ENCODE data around the gene OR2M2.

The OR2M2 gene, protein sequence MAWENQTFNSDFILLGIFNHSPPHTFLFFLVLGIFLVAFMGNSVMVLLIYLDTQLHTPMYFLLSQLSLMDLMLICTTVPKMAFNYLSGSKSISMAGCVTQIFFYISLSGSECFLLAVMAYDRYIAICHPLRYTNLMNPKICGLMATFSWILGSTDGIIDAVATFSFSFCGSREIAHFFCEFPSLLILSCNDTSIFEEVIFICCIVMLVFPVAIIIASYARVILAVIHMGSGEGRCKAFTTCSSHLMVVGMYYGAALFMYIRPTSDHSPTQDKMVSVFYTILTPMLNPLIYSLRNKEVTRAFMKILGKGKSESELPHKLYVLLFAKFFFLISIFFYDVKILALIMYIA

DNA sequence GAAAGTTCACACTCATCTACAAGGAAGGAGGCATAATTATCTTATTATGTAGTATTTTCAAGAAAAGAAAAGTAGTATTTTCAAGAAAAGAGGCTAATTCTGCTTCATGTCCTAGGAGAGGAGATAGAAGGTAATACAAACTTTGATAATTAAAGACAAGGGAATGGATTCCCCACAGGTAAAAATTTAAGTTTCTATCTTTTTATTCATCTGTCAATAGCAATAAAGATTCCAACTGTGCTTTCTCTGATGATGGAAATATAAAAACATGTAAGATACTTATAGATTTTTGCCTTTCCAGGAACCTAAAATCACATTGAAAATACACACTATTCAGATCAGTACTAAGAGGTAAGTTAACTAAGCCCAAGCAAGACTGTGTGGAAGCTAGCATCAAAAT, at the start of gene OR2M2:
TSS of gene OR2M2 (plus strand) at position 301 of the 400 bp plus-strand sequence. CDS start 5,165 bp downstream, outside the sequence.
- DNase-seq, result no peak

DNA sequence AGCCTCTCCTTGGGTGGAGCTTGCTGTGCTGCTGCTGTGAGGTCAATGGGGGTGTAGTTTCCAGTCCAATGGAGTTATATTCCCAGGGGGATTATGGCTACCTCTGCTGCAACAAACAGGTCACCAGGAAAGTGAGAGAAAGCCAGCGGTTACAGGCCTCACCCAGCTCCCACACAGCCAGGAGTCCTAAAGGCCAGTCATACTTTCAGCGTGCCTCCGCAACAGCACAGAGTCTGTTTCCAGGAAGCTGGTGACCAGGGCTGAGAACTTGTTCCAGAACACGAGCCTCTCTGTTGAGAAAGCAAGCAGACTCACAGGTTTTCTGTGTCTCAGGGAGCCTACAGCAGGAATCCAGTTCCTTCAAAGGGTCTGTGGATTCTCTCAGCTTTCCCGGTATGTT, 47.0 kb upstream of the OR2M2 start:
- no peak for DNase-seq

DNA sequence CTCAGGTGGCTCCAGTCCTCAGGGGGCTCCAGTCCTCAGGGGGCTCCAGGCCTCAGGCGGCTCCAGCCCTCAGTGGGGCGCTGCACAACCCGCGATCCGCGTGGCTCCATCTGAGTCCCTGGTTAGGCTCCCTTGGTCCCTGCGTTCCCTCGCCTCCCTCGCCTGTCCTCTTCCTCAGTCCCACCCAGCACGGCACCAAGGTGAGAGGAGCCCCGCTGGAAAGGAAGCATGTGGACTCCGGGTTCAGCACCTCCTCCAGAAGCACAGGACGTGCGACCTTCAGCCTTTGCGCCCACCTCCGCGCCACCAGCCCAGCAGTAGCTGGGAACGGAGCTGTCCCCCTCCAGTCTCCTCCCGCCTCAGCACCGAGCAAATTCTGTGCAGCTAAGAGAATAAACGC, 37.8 kb upstream of the OR2M2 start:
- no peak for DNase-seq

DNA sequence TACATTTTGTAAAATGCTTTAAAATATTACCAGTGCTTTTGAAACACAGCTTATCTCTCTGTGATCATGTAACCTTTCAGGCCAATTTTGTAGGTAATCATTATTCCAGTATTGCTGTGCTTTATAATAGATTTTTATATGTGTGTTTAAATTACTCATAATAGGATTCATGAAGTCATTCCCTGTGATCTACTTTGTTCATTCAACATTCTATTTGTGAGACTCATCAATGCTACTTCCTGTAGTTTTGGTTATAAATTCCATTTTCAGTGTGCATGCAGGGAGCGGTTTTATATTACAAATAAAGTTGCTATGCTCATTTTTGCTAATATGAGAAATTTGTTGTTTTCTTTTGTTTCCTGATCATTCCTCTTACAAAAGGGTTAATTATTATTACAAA, 33.8 kb upstream of the OR2M2 start:
- DNase-seq, result no peak

DNA sequence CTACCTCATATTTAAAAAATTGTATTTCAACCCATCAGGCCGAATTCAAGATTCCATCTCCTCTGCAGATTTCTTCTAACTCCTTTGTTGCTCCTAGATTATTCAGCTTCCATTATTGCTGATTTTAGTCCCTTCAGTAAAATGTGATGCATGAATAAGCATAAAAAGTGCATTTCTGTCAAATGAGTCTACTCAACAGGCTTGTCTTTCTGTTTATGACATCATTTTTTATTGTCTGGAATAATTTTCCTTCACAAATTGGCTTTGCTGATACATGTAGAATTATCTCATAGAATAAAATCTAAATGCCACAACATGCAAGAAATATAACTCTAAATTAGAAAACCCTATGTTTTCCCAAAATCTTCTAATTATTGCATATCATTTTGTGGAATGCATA, 31.3 kb upstream of the OR2M2 start:
- DNase-seq, result no peak

DNA sequence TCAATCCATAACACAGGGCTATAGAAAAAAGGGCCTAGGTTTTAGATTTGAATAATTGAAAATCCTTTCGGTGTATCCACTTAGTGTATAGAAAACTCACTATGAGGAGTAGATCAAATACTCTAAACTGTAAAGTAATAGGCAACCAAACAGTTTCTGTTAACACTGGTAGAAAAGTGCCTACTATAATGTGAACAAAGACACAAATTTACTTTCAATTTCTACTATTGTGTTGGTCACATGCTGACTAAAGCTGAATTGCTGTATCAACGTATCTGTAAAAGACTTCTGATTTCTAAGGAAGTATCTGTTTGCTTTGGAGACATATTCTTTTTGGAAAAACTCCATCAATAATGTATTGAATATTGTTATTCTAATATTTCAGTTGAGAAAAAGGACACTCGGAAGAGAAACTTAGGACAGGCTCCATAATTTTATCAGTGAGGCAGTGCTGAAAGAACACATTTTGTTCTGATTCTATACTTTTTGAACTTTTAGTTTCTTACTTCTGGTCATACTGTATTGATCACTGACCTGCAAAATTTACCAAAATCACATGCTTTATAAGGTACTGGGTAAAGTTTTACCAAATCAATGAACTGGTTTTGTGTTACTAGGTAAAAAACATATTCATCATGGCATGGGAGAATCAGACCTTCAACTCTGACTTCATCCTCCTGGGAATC, 30.0 kb upstream of the OR2M2 start, which contains the start of gene OR2M5:
TSS of gene OR2M5 (plus strand) at position 636 of the 686 bp plus-strand sequence. CDS start at position 636, 0 bp downstream.
- DNase-seq, result no peak

DNA sequence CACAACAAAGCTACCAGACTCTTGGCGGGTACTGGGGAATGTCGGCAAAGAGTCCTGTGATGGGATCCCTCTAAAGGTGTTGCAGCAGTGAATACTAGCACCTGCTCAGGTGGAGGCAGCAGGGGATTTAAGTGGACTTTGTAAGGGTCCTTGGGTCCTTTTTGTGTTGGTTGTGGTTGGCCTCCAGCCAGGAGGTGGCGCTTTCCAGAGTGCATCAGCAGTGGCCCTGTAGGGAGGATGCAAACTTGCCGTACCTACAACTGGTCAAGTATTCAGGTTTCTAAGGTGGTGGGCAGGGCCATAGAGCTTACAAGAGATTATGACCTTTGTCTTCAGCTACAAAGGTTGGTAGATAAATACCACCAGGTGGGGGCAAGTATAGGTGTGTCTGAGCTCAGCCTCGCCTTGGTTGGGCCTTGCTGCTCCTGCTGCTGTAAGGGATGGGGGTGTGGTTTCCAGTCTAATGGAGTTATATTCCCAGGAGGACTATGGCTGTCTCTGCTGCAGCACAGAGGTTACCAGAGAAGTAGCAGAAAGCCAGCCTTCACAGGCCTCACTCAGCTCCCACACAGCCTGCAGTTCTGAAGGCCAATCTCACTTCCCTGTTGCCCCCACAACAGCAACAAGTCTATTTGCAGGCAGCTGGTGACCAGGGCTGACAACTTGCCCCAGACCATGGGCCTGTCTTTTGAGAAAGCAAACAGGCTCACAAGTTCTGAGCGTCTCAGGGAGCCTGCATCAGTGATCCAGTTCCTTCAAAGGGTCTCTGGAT, 22.4 kb upstream of the OR2M2 start:
- no peak for DNase-seq

DNA sequence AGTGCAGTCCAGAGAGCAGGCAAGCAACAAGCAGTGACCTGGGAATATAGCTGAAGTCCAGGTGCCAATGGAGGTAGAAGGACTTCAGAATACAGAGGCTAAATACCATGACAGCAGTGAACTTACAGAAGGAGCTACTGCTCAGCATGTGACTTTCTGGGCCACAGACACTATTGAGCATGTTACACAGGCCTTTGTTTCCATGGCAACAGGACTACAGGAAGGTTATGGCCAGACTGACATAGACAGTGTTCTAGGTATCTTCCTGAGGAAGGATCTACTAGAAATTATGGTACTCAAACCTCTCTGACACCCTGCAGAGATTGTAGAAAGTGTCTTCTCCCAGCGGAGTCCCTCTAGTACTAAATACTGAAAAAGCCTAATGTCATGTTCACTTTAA, 18.7 kb upstream of the OR2M2 start:
- no peak for DNase-seq

DNA sequence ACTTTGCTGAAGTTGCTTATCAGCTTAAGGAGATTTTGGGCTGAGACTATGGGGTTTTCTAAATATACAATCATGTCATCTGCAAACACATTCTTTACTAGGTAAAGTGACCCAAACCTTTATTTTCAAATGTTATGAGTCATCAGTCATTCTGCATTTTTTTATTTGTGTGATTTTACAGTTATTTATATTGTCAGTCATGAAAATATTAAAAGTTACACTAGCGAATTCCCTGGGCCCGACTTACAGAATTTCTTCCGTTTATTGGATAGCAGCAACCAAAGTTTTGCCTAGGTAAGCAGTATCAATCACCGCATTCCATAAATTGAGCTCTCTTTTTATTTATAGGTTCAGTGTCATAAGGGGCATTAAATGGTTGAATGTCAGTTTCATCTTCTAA, 15.9 kb upstream of the OR2M2 start:
- DNase-seq, result no peak

DNA sequence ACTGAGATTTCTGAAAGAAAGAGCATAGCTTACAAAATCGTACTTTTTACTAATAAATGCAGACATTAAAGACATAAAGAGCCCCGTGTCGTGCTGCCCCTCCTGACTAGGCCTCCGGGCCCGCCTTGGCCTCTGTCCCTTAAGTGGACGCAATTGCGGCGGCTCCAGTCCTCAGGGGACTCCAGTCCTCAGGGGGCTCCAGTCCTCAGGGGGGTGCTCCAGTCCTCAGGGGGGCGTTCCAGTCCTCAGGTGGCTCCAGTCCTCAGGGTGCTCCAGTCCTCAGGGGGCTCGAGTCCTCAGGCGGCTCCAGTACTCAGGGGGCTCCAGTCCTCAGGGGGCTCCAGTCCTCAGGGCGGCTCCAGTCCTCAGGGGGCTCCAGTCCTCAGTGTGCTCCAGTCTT, 10.6 kb upstream of the OR2M2 start:
- no peak for DNase-seq

DNA sequence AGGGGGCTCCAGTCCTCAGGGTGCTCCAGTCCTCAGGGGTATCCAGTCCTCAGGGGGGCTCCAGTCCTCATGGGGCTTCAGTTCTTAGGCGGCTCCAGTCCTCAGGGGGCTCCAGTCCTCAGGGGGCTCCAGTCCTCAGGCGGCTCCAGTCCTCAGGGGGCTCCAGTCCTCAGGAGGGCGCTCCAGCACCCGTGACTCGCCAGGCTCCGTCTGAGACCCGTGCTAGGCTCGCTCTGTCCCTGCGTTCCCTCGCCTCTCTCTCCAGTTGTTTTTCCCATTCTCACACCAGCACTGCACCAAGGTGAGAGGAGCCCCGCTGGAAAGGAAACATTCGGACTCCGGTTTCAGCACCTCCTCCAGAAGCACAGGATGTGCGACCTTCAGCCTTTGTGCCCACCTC, 9.4 kb upstream of the OR2M2 start:
- no peak for DNase-seq

DNA sequence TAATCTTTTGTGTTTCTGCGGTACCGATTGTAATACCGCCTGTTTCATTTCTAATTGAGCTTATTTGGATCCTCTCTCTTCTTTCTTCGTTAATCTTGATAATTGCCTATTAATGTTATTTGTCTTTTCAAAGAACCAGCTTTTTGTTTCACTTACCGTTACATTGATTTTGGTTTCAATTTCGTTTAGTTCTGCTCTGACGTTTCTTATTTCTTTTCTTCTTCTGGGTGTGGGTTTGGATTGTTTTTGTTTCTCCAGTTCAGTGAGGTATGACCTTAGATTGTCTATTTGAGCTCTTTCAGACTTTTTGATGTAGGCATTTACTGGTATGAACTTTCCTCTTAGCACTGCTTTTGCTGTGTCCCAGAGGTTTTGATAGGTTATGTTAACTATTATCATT, 9.4 kb downstream of the OR2M2 start:
- no peak for DNase-seq

DNA sequence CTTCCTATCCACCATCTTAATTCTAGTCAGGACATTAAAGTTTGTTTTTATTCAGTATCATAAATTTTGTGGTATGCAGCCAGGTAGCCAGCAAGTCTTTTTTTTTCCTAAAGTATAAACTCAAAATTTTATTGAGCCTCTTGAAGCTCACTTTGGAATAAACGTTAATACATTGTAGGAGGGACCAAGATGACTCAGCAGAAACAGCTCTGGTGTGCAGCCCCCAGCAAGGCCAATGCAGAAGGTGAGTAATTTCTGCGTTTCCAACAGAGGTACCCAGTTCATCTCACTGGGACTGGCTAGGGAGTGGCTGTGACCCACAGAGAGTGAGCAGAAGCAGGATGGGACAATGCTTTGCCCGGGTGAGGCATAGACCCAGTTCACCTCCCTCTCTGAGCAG, 12.7 kb downstream of the OR2M2 start:
- DNase-seq, result no peak

DNA sequence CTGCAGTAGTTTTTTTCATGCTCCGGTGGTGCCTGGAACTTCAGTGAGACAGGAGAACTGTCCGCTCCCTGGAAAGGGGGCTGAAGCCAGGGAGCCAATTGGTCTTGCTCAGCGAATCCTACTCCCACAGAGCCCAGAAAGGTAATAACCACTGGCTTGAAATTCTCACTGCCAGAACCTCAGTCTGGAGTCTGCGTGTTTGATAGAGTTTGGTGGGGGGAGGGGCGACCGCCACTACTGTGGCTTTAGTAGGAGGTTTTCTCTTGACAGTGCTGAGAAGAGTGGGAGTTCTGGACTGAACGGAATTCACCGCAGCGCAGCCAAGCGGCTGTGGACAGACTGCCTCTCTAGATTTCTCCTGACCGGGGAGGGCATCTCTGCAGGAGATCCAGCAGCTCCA, 14.4 kb downstream of the OR2M2 start:
- no peak for DNase-seq

DNA sequence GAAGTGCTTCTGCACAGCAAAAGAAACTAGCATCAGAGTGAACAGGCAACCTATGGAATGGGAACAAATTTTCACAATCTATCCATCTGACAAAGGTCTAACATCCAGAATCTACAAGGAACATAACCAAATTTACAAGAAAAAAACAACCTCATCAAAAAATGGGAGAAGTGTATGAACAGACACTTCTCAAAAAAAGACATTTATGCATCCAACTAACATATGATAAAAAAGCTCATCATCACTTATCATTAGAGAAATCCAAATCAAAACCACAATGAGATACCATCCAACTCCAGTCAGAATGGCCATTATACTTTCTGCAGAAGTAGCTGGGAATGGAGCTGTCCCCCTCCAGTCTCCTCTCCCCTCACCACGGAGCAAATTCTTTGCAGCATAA, 19.5 kb downstream of the OR2M2 start:
- DNase-seq, result no peak

DNA sequence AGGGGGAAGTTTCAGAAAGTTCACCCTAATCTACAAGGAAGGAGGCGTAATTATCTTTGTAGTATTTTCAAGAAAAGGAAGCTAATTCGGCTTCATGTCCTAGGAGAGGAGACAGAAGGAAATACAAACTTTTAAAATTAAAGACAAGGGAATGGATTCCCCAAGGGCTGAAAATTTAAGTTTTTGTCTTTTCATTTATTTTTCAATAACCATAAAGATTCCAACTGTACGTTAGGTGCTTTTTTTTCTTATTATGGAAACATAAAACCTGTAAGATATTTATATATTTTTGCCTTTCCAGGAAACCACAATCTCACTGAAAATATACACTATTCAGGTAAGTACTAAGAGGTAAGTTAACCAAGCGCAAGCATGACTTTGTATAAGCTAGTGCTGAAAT, 22.3 kb downstream of the OR2M2 start, which contains the start of gene OR2M3:
TSS of gene OR2M3 (plus strand) at position 301 of the 400 bp plus-strand sequence. CDS start 5,803 bp downstream, outside the sequence.
- no peak for DNase-seq

DNA sequence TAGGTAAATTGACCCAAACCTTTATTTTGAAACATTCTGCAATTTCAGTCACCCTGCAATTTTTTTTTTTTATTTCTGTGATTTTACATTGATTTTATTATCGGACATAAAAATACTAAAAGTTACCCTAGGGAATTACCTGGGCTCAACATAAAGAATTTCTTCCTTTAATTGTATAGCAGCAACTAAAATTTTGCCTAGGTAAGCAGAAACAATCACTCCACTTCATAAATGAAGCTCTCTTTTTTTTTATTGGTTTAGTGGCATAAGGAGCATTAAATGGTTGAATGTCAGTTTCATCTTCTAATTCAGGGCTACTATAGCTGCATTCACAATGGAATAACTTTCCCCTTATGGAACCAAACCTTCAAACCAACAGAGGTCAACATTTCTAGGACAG, 41.3 kb downstream of the OR2M2 start:
- DNase-seq, result no peak

DNA sequence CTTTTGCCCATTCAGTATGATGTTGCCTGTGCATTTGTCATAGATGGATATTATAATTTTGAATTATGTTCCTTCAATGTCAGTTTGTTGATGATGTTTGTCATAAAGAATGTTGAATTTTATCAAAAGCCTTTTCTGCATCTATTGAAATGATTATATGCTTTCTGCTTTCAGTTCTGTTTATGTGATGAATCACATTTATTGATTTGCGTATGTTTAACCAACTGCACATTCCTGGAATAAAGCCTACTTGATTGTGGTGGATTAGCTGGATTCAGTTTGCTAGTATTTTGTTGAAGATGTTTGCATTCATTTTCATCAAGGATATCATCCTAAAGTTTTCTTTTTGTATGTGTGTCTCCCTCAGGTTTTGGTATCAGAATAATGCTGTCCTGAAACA, 50.9 kb downstream of the OR2M2 start:
- no peak for DNase-seq

DNA sequence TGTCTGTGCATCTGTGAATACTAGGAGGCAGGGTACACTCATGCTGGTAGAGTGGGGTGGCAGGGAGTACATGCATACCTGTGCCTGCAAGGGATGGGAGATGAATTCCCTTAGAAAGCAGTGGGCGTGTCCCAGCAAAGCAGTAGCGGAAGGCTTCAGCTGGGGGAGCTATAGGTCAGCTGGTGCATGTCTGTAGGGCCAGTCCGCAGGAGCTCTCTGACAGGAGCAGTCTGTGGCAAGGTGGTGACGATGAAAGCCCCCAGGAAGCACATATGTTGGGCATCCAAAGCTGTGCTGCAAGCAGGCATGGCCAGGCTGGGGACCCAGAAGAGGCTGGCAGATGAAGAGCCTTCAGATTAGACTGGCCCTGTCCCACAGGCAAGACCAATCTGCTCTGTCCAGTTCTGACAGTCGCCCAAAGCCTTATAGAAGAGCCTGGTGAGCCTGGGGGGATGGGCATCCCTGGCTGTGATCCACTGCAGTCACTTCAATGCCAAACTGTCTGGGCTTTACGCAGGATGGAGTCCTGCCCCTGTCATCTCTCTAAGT, 54.8 kb downstream of the OR2M2 start:
- DNase-seq, result no peak
